Activated CD4-positive, alpha-beta T cell treated with anti-CD3 and anti-CD28 coated beads, Interleukin-2, amount 10 ng/mL, durations not matched to agents 24 days and 14 days (primary cell): ENCODE results near the gene COL18A1. TPM values are rescaled to one million over a fixed set of nuclear protein-coding genes. Genes with fewer than 3 reads are reported as not detected.
A peak's percentile ranks its signal among the peaks of the same experiment; 100 is the strongest.

Experiments
- DNase-seq: peaks from one replicate; pipeline ENCODE4 v3.0.0; 2022
- H3K27ac Mint-ChIP-seq: one replicate; pipeline ENCODE4 v1.8.0; 2022; ENCODE audit warnings: mild to moderate bottlenecking, mixed read lengths
- H3K27me3 Mint-ChIP-seq: one replicate; pipeline ENCODE4 v1.8.0; 2022; ENCODE audit warnings: mixed read lengths
- H3K36me3 Mint-ChIP-seq: one replicate; pipeline ENCODE4 v1.8.0; 2022; ENCODE audit warnings: low read depth, mild to moderate bottlenecking, mixed read lengths
- H3K4me1 Mint-ChIP-seq: one replicate; pipeline ENCODE4 v1.8.0; 2021; ENCODE audit warnings: mixed read lengths
- H3K4me3 Mint-ChIP-seq: one replicate; pipeline ENCODE4 v1.8.0; 2022; ENCODE audit warnings: mild to moderate bottlenecking, moderate library complexity, mixed read lengths
- H3K9me3 Mint-ChIP-seq: one replicate; pipeline ENCODE4 v1.8.0; 2021; ENCODE audit warnings: mixed read lengths
- intact Hi-C: fragments of 100-400 bp; cut with micrococcal nuclease; formaldehyde crosslinking; loops from one replicate; pipeline ENCODE4 v1.15.1; 2023
- total RNA-seq: library from RNA; stranded (reverse); gene quantifications from 2 replicates; pipeline ENCODE4 v1.2.3, GENCODE V29; 2022

The COL18A1 gene
- total RNA-seq, 1 donor from 2014 or later, result 3.2 TPM

- Mint-ChIP-seq H3K36me3 (no peaks in the 10 kb centered on the region), H3K27ac (peak overlapping the region; percentile 95), H3K9me3 (no peaks in the 10 kb centered on the region), H3K27me3 (no peaks in the 10 kb centered on the region), H3K4me3 (peak overlapping the region; percentile 73), H3K4me1 (peaks cover 35% of the 10 kb centered on the region)
- DNase-seq, result peak; percentile 85
- intact Hi-C loops, result loop anchor here (1.0 to 5.0 kb wide), 5 partner anchors 9 to 269 kb away; partner anchors contain the start of gene PCBP3
Measured at GRCh38 chr21:45550522-45551210, 145.7 kb downstream of the COL18A1 start.

GRCh38 chr21:45551316-45551715, 146.4 kb downstream of the COL18A1 start:
- peak; percentile 81 for DNase-seq
- Mint-ChIP-seq H3K27ac (peak overlapping the region; percentile 95), H3K4me1 (peaks cover 35% of the 10 kb centered on the region), H3K27me3 (no peaks in the 10 kb centered on the region), H3K4me3 (peak overlapping the region; percentile 73), H3K36me3 (no peaks in the 10 kb centered on the region), H3K9me3 (no peaks in the 10 kb centered on the region)
- intact Hi-C loops, result loop anchor here (1.0 to 5.0 kb wide), 5 partner anchors 10 to 268 kb away; partner anchors contain the start of gene PCBP3

- Mint-ChIP-seq H3K9me3 (no peaks in the 10 kb centered on the region), H3K4me3 (peak overlapping the region; percentile 73), H3K27me3 (no peaks in the 10 kb centered on the region), H3K36me3 (no peaks in the 10 kb centered on the region), H3K4me1 (peaks cover 35% of the 10 kb centered on the region), H3K27ac (peak overlapping the region; percentile 95)
- DNase-seq, result no peak
- intact Hi-C loops, result loop anchor here (1.0 to 5.0 kb wide), 5 partner anchors 11 to 267 kb away; partner anchors contain the start of gene PCBP3
Measured at GRCh38 chr21:45551783-45552695, 147.1 kb downstream of the COL18A1 start.

- Mint-ChIP-seq H3K4me1 (peaks cover 33% of the 10 kb centered on the region), H3K9me3 (no peaks in the 10 kb centered on the region), H3K4me3 (peak overlapping the region; percentile 41), H3K36me3 (no peaks in the 10 kb centered on the region), H3K27ac (peak overlapping the region; percentile 76), H3K27me3 (no peaks in the 10 kb centered on the region)
- intact Hi-C loops, result loop anchor here (5.0 kb wide), 1 partner anchor 76 kb away; no protein-coding TSS in a partner anchor
- no peak for DNase-seq
Measured at GRCh38 chr21:45552696-45553391, 147.9 kb downstream of the COL18A1 start.

- H3K27ac Mint-ChIP-seq, result peak overlapping the region; percentile 90
- H3K4me3 Mint-ChIP-seq, result peak overlapping the region; percentile 88
- no peaks in the 10 kb centered on the region for H3K36me3 Mint-ChIP-seq
- no peaks in the 10 kb centered on the region for H3K9me3 Mint-ChIP-seq
- H3K27me3 Mint-ChIP-seq, result no peaks in the 10 kb centered on the region
- H3K4me1 Mint-ChIP-seq, result peaks cover 25% of the 10 kb centered on the region
- DNase-seq, result peak; percentile 98
- intact Hi-C loops, result loop anchor here (1.0 to 5.0 kb wide), 4 partner anchors 38 to 89 kb away; partner anchors contain the start of gene PCBP3
Measured at GRCh38 chr21:45554477-45555175, 149.7 kb downstream of the COL18A1 start.

GRCh38 chr21:45555251-45555556, 150.2 kb downstream of the COL18A1 start:
- Mint-ChIP-seq H3K4me1 (peaks cover 23% of the 10 kb centered on the region), H3K27me3 (no peaks in the 10 kb centered on the region), H3K4me3 (no peak overlapping the region), H3K9me3 (no peaks in the 10 kb centered on the region), H3K36me3 (no peaks in the 10 kb centered on the region), H3K27ac (no peak overlapping the region)
- DNase-seq, result no peak
- intact Hi-C loops, result loop anchor here (1.0 to 2.0 kb wide), 2 partner anchors 60 to 88 kb away; partner anchors contain the start of gene PCBP3

GRCh38 chr21:45555557-45556301, 150.8 kb downstream of the COL18A1 start:
- Mint-ChIP-seq H3K4me1 (peaks cover 18% of the 10 kb centered on the region), H3K27me3 (peaks cover under 1% of the 10 kb centered on the region), H3K4me3 (peak overlapping the region; percentile 62), H3K36me3 (no peaks in the 10 kb centered on the region), H3K9me3 (no peaks in the 10 kb centered on the region), H3K27ac (peak overlapping the region; percentile 49)
- peak; percentile 84 for DNase-seq
- intact Hi-C loops, result loop anchor here (1.0 to 2.0 kb wide), 4 partner anchors 41 to 264 kb away; partner anchors contain the start of gene PCBP3

GRCh38 chr21:45556302-45556644, 151.3 kb downstream of the COL18A1 start:
- peaks cover 3% of the 10 kb centered on the region for H3K27me3 Mint-ChIP-seq
- intact Hi-C loops, result loop anchor here (1.0 kb wide), 2 partner anchors 40 to 263 kb away; no protein-coding TSS in a partner anchor
- H3K9me3 Mint-ChIP-seq, result no peaks in the 10 kb centered on the region
- no peaks in the 10 kb centered on the region for H3K36me3 Mint-ChIP-seq
- no peak for DNase-seq
- no peak overlapping the region for H3K27ac Mint-ChIP-seq
- no peak overlapping the region for H3K4me3 Mint-ChIP-seq
- H3K4me1 Mint-ChIP-seq, result peaks cover 14% of the 10 kb centered on the region

- Mint-ChIP-seq H3K4me1 (peaks cover 7% of the 10 kb centered on the region), H3K9me3 (no peaks in the 10 kb centered on the region), H3K27me3 (peaks cover 3% of the 10 kb centered on the region), H3K36me3 (no peaks in the 10 kb centered on the region), H3K27ac (no peak overlapping the region), H3K4me3 (no peak overlapping the region)
- intact Hi-C loops, result loop anchor here (1.0 kb wide), 2 partner anchors 39 to 262 kb away; no protein-coding TSS in a partner anchor
- DNase-seq, result no peak
Measured at GRCh38 chr21:45556645-45557615, 152.0 kb downstream of the COL18A1 start.

GRCh38 chr21:45557616-45558043, 152.7 kb downstream of the COL18A1 start:
- DNase-seq, result no peak
- H3K4me1 Mint-ChIP-seq, result peaks cover 6% of the 10 kb centered on the region
- H3K36me3 Mint-ChIP-seq, result no peaks in the 10 kb centered on the region
- peaks cover 10% of the 10 kb centered on the region for H3K27me3 Mint-ChIP-seq
- no peak overlapping the region for H3K4me3 Mint-ChIP-seq
- intact Hi-C loops, result no loop called here
- no peaks in the 10 kb centered on the region for H3K9me3 Mint-ChIP-seq
- H3K27ac Mint-ChIP-seq, result no peak overlapping the region

- H3K27me3 Mint-ChIP-seq, result peaks cover 14% of the 10 kb centered on the region
- no peaks in the 10 kb centered on the region for H3K36me3 Mint-ChIP-seq
- no peaks in the 10 kb centered on the region for H3K9me3 Mint-ChIP-seq
- H3K4me1 Mint-ChIP-seq, result peaks cover 5% of the 10 kb centered on the region
- H3K4me3 Mint-ChIP-seq, result no peak overlapping the region
- no peak for DNase-seq
- no peak overlapping the region for H3K27ac Mint-ChIP-seq
- intact Hi-C loops, result no loop called here
Measured at GRCh38 chr21:45558044-45558721, 153.2 kb downstream of the COL18A1 start.
